NCI-H146 treated with DMSO at 0.1 percent for 48 hours (cell line): ENCODE data around the gene ZNF581.

Experiments used
- DNase-seq: peaks from one replicate; lab custom pipeline; 2025; ENCODE audit not compliant: unreplicated experiment; lab: John Stamatoyannopoulos, UW

The ZNF581 gene

DNA sequence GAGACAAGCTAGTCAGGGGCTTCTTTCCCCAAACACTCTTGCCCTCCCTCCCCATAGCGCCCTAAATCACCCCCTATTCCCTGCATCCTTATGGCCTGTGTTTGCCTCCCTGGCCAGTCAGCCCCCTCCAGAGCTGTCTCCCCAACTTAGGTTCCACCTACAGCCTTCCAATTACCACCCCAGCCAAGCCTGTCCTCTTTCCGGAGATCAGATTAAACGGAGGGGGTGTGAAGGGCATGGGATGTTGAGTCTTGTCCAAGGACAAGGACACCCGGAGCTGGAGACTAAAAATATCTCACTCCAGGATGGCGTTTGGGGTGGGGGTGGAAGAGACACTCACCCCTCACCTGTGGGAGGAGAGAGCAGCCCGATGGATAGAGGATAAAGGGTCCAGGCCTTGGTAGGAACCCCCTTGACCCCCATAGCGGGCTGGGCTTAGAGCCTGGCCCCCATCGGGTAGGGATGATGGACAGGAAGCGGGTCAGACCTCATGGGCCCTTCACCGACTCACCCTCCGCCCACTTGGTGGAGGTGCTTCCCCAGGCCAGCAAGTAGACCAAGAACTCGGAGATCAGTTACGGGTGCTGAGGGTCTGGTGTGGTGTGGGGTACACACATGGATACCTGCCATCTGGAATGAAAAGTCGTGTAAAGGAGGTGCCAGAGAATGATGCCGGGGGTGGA, 32.0 kb upstream of the ZNF581 start:
- DNase-seq = no peak

DNA sequence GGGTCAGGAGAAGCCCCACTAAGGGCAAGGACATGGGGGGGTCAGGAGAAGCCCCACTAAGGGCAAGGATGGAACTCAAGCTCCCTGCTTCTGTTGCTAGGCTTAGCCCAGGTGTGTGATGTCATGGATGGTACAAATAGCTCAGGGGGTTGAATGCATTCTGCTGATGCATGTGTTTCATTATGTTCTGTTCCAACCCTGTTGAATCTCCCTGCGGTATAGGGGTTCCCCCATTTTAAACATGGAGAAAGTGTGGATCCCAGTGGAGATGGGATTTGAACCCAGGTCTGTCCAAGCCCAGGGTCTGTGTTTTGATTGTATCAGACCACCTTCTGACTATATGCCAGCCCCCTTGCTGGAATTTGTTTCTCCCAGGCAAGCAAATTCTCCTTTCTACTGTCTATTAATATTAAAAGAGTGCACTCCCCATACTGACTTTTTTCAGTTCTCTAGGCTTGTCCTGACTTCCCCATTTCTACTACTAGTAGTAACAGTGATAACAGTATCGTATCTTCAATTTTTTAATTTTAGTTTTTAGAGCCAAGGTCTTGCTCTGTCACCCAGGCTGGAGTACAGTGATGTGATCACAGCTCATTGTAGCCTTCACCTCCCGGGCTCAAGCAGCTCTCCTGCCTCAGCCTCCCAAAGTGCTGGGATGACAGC, 31.3 kb upstream of the ZNF581 start:
- DNase-seq = no peak

DNA sequence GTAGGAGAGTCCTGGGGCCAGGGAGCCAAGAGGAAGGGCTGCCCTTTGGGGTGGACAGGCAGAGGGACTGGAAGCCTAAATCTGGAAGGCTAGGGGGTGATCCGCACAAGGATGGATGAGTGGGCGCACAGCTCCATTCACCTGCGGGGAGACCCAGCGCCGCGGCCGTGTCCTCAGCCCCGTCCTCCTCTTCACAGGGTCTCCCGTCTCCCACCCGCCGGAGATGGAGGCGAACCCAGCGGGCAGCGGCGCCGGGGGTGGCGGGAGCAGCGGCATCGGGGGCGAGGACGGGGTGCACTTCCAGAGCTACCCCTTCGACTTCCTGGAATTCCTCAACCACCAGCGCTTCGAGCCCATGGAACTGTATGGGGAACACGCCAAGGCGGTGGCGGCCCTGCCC, 30.1 kb upstream of the ZNF581 start:
- no peak for DNase-seq

DNA sequence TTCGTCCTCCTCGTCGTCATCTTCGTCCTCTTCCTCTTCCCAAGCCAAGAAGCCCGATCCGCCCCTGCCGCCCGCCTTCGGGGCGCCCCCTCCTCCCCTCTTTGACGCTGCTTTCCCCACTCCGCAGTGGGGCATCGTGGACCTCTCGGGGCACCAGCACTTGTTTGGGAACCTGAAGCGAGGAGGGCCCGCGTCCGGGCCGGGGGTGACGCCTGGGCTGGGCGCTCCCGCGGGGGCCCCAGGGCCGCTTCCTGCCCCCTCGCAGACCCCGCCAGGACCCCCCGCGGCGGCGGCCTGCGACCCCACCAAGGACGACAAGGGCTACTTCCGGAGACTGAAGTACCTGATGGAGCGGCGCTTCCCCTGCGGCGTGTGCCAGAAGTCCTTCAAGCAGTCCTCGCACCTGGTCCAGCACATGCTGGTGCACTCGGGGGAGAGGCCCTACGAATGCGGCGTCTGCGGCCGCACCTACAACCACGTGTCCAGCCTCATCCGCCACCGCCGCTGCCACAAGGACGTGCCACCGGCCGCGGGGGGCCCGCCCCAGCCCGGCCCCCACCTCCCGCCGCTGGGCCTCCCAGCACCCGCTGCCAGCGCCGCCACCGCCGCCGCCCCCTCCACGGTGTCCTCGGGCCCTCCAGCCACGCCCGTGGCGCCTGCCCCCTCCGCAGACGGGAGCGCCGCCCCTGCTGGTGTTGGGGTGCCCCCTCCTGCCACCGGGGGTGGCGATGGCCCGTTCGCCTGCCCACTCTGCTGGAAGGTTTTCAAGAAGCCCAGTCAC, 29.3 kb upstream of the ZNF581 start:
- DNase-seq = no peak

DNA sequence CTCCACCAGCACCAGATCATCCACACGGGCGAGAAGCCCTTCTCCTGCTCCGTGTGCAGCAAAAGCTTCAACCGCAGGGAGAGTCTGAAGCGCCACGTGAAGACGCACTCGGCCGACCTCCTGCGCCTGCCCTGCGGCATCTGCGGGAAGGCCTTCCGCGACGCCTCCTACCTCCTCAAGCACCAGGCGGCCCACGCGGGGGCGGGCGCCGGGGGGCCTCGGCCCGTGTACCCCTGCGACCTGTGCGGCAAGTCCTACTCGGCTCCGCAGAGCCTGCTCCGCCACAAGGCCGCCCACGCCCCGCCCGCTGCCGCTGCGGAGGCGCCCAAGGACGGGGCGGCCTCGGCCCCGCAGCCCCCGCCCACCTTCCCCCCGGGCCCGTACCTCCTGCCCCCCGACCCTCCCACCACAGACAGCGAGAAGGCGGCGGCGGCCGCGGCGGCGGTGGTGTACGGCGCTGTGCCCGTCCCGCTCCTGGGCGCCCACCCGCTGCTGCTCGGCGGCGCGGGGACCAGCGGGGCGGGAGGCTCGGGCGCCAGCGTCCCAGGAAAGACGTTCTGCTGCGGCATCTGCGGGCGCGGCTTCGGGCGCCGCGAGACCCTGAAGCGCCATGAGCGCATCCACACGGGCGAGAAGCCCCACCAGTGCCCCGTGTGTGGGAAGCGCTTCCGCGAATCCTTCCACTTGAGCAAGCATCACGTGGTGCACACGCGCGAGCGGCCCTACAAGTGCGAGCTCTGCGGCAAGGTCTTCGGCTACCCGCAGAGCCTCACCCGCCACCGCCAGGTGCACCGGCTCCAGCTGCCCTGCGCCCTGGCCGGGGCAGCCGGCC, 28.5 kb upstream of the ZNF581 start:
- DNase-seq = no peak

DNA sequence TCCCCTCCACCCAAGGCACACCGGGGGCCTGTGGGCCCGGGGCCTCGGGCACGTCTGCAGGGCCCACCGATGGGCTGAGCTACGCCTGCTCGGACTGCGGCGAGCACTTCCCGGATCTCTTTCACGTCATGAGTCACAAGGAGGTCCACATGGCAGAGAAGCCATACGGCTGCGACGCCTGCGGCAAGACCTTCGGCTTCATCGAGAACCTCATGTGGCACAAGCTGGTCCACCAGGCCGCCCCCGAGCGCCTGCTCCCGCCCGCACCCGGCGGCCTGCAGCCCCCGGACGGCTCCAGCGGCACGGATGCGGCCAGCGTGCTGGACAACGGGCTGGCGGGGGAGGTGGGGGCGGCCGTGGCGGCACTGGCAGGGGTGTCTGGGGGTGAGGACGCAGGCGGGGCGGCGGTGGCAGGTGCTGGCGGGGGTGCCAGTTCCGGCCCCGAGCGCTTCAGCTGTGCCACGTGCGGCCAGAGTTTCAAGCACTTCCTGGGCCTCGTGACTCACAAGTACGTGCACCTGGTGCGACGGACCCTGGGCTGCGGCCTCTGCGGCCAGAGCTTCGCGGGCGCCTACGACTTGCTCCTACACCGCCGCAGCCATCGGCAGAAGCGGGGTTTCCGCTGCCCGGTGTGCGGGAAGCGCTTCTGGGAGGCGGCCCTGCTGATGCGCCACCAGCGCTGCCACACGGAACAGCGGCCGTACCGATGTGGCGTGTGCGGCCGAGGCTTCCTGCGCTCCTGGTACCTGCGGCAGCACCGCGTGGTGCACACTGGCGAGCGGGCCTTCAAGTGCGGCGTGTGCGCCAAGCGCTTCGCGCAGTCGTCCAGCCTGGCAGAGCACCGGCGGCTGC, 27.7 kb upstream of the ZNF581 start:
- no peak for DNase-seq

DNA sequence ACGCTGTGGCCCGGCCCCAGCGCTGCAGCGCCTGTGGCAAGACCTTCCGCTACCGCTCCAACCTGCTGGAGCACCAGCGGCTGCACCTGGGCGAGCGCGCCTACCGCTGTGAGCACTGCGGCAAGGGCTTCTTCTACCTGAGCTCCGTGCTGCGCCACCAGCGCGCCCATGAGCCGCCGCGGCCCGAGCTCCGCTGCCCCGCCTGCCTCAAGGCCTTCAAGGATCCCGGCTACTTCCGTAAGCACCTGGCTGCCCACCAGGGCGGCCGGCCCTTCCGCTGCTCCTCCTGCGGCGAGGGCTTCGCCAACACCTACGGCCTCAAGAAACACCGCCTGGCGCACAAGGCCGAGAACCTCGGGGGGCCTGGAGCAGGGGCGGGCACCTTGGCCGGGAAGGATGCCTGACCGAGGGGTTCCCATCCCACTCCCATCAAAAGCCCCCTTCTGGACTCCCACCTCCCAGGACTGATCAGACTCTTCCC, 27.0 kb upstream of the ZNF581 start:
- DNase-seq = no peak

DNA sequence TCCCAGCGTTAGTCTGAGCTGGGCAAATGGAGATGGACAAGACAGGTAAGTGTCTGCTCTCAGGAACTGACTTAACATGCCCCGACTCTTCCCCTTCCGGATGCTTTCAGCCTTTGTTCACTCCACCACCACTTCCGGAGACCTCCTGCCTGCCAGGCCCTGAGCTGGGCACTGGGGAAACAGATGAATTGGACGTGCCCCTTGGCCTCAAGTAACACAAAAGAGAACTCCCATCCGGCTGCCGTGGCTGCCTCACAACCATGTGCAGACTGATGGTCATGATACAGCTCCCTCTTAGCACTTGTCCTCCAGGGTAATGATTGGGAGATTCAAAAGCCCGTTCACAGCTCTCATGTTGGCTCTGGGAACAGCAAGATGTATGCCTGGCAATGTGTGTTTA, 26.0 kb upstream of the ZNF581 start:
- DNase-seq = no peak

DNA sequence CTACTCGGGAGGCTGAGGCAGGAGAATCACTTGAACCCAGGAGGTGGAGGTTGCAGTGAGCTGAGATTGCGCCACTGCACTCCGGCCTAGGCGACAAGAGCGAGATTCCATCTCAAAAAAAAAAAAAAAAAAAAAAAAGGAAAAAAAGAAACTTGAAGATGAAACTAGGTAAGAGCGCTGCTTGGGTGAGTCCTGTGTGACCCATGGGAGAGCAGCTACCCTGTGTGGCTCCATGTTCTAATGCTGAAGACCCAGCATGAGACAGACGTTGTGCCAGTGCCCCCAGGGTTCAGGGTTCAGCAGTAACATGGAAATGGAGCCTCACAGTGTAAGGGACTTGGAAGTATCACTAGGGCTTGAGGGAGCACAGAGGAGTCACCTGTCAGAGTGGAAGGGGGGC, 25.0 kb upstream of the ZNF581 start:
- DNase-seq = no peak

DNA sequence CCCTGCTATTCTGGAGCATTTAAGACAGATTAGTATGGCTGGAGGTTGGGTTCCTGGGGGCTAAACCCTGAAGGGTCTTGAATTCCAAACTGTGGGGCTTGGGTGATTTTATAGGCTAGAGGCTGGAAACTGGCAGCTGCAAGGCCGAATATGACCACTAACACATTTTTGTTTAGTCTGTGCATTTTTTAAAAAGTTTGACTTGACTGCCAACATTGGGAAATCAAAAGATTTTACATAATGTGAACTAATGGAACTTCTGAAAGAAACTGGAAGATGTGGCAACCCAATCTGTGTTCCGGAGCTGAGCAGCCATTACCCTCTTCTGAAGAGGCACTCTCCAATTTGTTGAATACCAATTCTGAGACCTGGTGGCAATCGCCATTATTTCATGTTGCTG, 24.2 kb upstream of the ZNF581 start:
- no peak for DNase-seq

DNA sequence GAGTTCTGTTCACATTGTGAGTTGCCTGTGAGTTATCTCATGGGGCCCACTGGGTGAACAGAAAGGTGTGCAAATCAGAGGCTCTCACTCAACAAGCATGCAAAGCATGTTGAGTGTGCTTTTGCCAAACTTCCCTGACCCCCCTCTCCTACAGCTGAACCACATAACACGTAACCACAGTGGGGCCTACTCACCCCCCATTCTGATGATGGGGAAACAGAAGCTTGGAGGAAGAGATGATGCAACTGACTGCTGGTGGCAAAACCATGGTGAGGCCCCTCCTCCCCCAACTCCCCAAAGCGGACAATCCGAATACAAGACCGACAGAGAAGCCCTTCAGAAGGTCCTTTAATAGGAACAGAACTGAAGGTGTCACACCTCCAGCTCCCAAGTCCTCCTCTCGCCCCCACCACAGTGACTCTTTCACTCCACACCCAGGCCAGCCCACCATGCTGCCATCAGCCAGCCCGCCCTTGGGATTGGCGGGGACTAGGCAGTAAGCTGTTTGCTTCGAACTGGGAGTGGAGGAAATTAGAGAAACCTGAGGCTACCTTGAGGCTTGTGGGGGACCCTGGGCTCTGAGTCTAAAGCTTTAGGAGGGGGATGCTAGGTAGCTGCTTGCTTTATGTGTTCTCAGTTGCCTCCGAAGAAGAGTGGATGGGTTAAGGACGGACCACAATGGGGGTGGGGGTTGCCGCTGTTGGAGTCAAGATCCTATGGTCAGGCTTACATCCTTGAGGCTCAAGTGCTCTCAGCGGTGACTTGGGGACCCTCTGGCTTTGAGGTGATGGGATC, 22.8 kb upstream of the ZNF581 start:
- no peak for DNase-seq

DNA sequence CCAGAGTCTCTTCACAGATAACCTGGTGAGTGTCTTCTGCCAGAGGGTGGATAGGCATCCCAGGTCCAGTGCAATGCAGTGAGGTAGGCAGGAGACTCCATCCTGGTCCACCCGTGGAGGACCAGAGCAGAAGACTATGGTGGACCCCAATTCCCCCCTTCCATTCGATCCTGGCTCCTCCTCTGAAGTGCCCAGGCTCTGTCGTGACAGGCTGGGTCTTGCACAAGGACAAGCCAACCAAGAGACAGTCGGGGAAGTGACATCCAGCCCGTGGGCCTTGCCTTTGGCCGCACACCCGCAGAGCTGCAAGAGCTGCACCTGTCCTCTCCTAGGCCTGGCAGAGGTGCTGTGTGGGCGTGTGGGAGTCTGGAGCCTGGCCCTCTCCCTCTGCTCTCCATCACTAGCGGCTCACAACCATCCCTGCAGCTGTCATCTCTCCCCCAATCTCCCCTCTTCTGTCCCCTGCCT, 22.2 kb upstream of the ZNF581 start:
- no peak for DNase-seq

DNA sequence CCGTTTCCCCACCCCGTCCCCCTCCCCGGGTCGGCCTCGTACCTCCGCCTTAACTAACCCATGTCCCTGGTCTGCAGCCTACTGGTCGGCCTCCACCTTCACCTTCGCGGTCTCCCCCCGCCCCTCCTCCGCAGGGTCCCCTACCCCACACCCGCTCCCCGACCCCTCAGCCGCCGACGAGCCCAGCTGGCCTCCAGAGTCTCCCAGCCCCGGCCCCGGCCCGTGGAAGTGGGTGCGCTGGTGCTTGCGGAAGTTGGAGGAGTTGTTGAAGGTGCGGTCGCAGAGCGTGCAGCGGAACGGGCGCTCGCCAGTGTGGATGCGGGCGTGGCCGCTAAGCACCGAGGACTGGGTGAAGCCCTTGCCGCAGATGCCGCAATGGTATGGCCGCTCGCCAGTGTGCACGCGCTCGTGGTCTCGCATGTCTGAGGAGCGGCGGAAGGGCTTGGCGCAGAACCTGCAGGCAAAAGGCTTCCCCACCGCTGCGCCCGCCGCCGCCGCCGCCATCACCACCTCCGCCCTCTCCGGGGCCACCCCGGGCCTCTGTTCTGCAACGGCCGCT, 21.7 kb upstream of the ZNF581 start:
- DNase-seq = no peak

DNA sequence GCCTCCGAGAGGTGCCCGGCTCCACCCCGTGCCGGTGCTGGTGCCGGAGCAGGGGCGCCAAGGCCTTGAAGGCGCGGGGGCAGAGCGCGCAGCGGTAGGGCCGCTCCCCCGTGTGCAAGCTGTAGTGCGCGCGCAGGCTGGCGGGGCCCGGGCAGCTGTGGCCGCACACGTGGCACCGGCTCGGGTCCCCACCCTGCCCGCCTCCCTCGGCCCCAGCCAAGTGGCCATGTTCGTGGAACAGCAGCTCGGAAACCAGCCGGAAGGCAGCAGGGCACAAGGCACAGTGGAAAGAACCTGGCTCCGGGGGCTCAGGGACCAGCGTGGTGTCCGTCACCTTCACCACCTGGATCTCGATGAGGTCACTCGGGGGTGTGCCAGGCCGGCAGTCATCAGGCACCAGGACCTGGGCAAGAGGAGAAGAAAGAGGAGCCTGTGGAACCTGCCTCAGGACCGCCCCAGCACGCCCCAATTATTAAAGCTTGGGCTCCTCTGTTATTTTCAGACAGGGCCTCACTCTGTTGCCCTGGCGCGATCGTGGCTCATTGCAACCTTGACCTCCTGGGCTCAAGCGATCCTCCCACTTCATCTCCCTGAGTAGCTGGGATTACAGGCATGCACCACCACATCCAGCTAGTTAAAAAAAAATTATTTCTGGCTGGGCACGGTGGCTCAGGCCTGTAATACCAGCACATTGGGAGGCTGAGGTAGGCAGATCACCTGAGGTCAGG, 21.0 kb upstream of the ZNF581 start:
- DNase-seq = no peak

DNA sequence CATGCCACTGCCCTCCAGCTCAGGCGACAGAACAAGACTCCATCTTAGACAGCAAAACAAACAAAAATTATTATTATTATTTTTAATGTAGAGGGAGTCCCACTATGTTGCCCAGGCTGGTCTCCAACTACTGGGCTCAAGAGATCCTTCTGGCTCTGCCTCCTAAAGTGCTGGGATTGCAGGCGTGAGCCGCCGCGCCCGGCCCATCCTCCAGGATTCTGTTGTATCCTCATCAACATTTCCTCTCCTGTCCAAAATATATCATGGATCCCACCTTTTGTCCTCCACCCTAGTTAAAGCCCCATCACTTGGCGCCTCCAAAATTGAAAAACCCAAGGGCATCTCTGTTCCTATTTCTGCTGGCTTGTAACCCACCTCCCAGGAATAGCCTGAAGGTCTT, 20.3 kb upstream of the ZNF581 start:
- DNase-seq = no peak

DNA sequence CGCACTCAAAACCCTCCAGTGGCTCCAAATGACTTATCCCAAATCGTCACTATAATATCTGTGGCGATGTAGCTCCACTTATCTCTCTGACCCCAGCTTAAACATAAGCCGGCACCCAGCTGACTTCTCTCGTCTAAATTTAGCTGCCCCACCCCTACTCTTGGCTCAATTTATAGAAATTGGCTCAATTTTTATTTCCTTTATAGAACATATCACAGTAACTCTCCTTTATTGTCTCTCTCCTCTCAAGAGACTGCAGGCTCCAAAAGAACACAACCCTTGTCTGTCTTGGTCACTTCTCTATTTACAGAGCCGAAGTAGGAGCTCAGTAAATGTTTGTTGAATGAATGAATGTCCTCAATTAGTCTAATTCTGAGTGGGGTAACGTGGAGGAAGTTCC, 19.9 kb upstream of the ZNF581 start:
- no peak for DNase-seq

DNA sequence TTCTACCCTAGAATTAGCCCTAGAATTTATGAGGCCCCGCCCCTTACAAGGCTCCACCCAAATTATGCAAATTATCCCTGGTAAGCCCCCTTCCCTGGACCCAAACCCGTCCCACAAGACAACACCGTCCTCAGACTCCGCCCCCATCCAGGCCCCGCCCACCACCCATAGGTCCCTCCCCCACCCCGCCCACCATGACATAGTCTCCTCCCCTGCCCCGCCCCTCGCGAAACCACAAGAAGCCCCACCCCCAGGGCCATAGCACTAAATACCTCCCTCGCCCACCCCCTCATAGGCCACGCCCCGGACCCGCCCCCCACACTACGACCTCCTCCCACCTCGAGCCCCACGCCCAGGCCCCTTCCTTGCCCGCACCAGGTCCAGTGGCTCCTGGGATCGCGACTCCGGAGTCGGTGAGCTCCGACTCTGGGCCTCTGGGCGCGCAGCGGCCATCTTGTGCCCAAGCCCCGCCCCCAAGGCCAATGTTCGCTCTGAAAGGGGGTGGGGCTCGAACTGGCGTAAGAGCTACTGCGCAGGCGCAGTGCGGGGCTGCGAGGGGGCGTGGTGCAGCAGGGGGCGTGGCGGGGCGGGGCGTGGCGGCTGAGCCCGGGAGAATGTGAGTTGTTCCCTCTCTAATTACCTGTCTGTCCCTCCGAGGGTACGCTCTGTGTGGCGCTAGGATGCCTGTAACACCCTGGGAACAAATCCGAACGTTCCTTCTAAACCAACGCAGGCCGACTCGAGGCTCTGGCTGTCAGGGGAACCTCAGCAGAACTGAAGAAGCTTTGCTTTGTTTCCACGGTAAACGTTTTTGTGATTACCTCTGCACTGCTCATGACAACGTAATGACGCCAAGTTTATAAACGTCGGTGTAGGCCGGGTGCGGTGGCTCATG, 19.1 kb upstream of the ZNF581 start, which contains the start of gene ZNF784:
Gene ZNF784 (minus strand): TSS at position 458 of the 895 bp plus-strand sequence. CDS start 5 bp downstream, at position 453.
- peak; percentile 95 for DNase-seq
